Astrocyte (in vitro differentiated cells and primary cell): ENCODE data around the gene HDAC3. TPM values are rescaled to one million over a fixed set of nuclear protein-coding genes. Genes with fewer than 3 reads are reported as not detected.

ENCODE experiments used
- DNase-seq: peaks from one replicate; pipeline ENCODE4 v3.0.0-alpha.2; 2010; ENCODE audit warnings: low read depth
- FAIRE-seq: peaks from 2 replicates; lab custom pipeline; 2011; peaks lifted over from hg19 to GRCh38; lab: Jason Lieb, UNC
- H2AFZ ChIP-seq: 2 replicates; pipeline ENCODE4 v1.6.0; 2012; ENCODE audit warnings: low read depth, low read length, inconsistent platforms
- H3K27ac ChIP-seq: 2 replicates; pipeline ENCODE4 v1.5.1; 2011; ENCODE audit warnings: low read depth, low read length, inconsistent platforms
- H3K27me3 ChIP-seq: 2 replicates; pipeline ENCODE4 v1.6.0; 2011; ENCODE audit warnings: low read length, inconsistent platforms; ENCODE audit not compliant: insufficient read depth
- H3K36me3 ChIP-seq: 2 replicates; pipeline ENCODE4 v1.5.1; 2011; ENCODE audit warnings: low read length, inconsistent platforms; ENCODE audit not compliant: insufficient read depth
- H3K4me1 ChIP-seq: 2 replicates; pipeline ENCODE4 v1.5.1; 2011; ENCODE audit warnings: low read length, inconsistent platforms; ENCODE audit not compliant: insufficient read depth
- H3K4me2 ChIP-seq: 2 replicates; pipeline ENCODE4 v1.6.0; 2012; ENCODE audit warnings: low read length, inconsistent platforms
- H3K4me3 ChIP-seq: 2 replicates; pipeline ENCODE4 v1.5.1; 2011; ENCODE audit warnings: low read depth, mild to moderate bottlenecking, low read length, inconsistent platforms; ENCODE audit not compliant: insufficient read depth
- H3K79me2 ChIP-seq: 2 replicates; pipeline ENCODE4 v1.6.0; 2012; ENCODE audit warnings: mild to moderate bottlenecking, low read length, inconsistent platforms; ENCODE audit not compliant: insufficient read depth
- H3K9ac ChIP-seq: 2 replicates; pipeline ENCODE4 v1.6.0; 2012; ENCODE audit warnings: mild to moderate bottlenecking, low read length, inconsistent platforms
- H3K9me3 ChIP-seq: 2 replicates; pipeline ENCODE4 v1.5.1; 2012; ENCODE audit warnings: low read depth, mild to moderate bottlenecking, low read length, inconsistent platforms; ENCODE audit not compliant: insufficient read depth
- H4K20me1 ChIP-seq: 2 replicates; pipeline ENCODE4 v1.6.0; 2012; ENCODE audit warnings: low read length, inconsistent platforms; ENCODE audit not compliant: insufficient read depth
- H3K27ac Mint-ChIP-seq: one replicate; pipeline ENCODE4 v1.8.0; 2021; ENCODE audit warnings: mild to moderate bottlenecking, mixed read lengths; ENCODE audit not compliant: unreplicated experiment
- H3K27me3 Mint-ChIP-seq: one replicate; pipeline ENCODE4 v1.8.0; 2021; ENCODE audit warnings: low read depth, mixed read lengths; ENCODE audit not compliant: unreplicated experiment
- H3K36me3 Mint-ChIP-seq: one replicate; pipeline ENCODE4 v1.8.0; 2021; ENCODE audit warnings: low read depth, mixed read lengths; ENCODE audit not compliant: unreplicated experiment
- H3K4me1 Mint-ChIP-seq: one replicate; pipeline ENCODE4 v1.8.0; 2021; ENCODE audit warnings: low read depth, mixed read lengths; ENCODE audit not compliant: unreplicated experiment
- H3K4me3 Mint-ChIP-seq: one replicate; pipeline ENCODE4 v1.8.0; 2021; ENCODE audit warnings: mild to moderate bottlenecking, moderate library complexity, mixed read lengths; ENCODE audit not compliant: unreplicated experiment
- H3K9me3 Mint-ChIP-seq: one replicate; pipeline ENCODE4 v1.8.0; 2021; ENCODE audit warnings: mild to moderate bottlenecking, mixed read lengths; ENCODE audit not compliant: unreplicated experiment
- CTCF ChIP-seq: IDR thresholded peaks from 2 replicates; pipeline ENCODE4 v1.5.1; 2011; ENCODE audit warnings: low read depth, mild to moderate bottlenecking, inconsistent platforms, low read length, moderate library complexity; ENCODE audit not compliant: insufficient read depth
- EZH2 ChIP-seq: IDR thresholded peaks from 2 replicates; pipeline ENCODE4 v1.6.1; 2012; ENCODE audit warnings: mild to moderate bottlenecking, low read length, inconsistent platforms; ENCODE audit not compliant: insufficient read depth
- total RNA-seq: library from RNA; stranded (reverse); gene quantifications from 2 replicates; pipeline ENCODE4 v1.2.1, GENCODE V29; 2021

The HDAC3 gene
- total RNA-seq, 1 donor from 2014 or later, result 63.8 TPM

- H3K27me3 ChIP-seq, result no peaks in the 10 kb centered on the region
- DNase-seq, result no peak
- H2AFZ ChIP-seq, result no peak overlapping the region
- Mint-ChIP-seq H3K27ac (peak overlapping the region; percentile 75), H3K9me3 (no peaks in the 10 kb centered on the region), H3K27me3 (no peaks in the 10 kb centered on the region), H3K4me1 (peaks cover 22% of the 10 kb centered on the region), H3K4me3 (no peak overlapping the region), H3K36me3 (peaks cover 47% of the 10 kb centered on the region)
- peaks cover 19% of the 10 kb centered on the region for H3K4me1 ChIP-seq
- H3K9me3 ChIP-seq, result no peaks in the 10 kb centered on the region
- peak overlapping the region; percentile 81 for H3K27ac ChIP-seq
- no peak for FAIRE-seq
- no peaks in the 10 kb centered on the region for H4K20me1 ChIP-seq
- no peaks in the 10 kb centered on the region for H3K79me2 ChIP-seq
- H3K9ac ChIP-seq, result peak overlapping the region; percentile 42
- H3K4me2 ChIP-seq, result peak overlapping the region; percentile 49
- TF ChIP-seq EZH2 (no peak), CTCF (no peak)
- no peak overlapping the region for H3K4me3 ChIP-seq
- peaks cover 13% of the 10 kb centered on the region for H3K36me3 ChIP-seq
Observed at GRCh38 chr5:141657404-141657803, 20.8 kb upstream of the HDAC3 start.

GRCh38 chr5:141656396-141656795 is 19.7 kb upstream of the HDAC3 start:
- Histone ChIP-seq H3K27me3 (no peaks in the 10 kb centered on the region), H3K79me2 (no peaks in the 10 kb centered on the region), H3K4me2 (no peak overlapping the region), H3K36me3 (peaks cover 13% of the 10 kb centered on the region), H2AFZ (no peak overlapping the region), H3K9ac (no peak overlapping the region), H3K4me1 (peaks cover 23% of the 10 kb centered on the region), H3K4me3 (no peak overlapping the region), H4K20me1 (no peaks in the 10 kb centered on the region), H3K27ac (no peak overlapping the region), H3K9me3 (no peaks in the 10 kb centered on the region)
- Mint-ChIP-seq H3K36me3 (peaks cover 44% of the 10 kb centered on the region), H3K27me3 (no peaks in the 10 kb centered on the region), H3K27ac (no peak overlapping the region), H3K4me3 (no peak overlapping the region), H3K9me3 (no peaks in the 10 kb centered on the region), H3K4me1 (peaks cover 22% of the 10 kb centered on the region)
- DNase-seq (no peak), FAIRE-seq (no peak)
- no peak for TF ChIP-seq CTCF
- no peak for TF ChIP-seq EZH2

- Histone ChIP-seq H3K9ac (no peak overlapping the region), H4K20me1 (no peaks in the 10 kb centered on the region), H3K27me3 (no peaks in the 10 kb centered on the region), H3K27ac (no peak overlapping the region), H3K4me2 (no peak overlapping the region), H3K4me3 (no peak overlapping the region), H2AFZ (no peak overlapping the region), H3K79me2 (peaks cover 3% of the 10 kb centered on the region), H3K4me1 (peaks cover 29% of the 10 kb centered on the region), H3K36me3 (peaks cover 9% of the 10 kb centered on the region), H3K9me3 (no peaks in the 10 kb centered on the region)
- Mint-ChIP-seq H3K4me3 (no peak overlapping the region), H3K27ac (peak overlapping the region; percentile 45), H3K4me1 (peaks cover 23% of the 10 kb centered on the region), H3K9me3 (no peaks in the 10 kb centered on the region), H3K27me3 (no peaks in the 10 kb centered on the region), H3K36me3 (peaks cover 44% of the 10 kb centered on the region)
- DNase-seq, result no peak
- no peak for TF ChIP-seq EZH2
- TF ChIP-seq CTCF, result no peak
- no peak for FAIRE-seq
Observed at GRCh38 chr5:141655020-141655419, 18.4 kb upstream of the HDAC3 start.
